SKM-1 (cell line): ENCODE data around the gene RNF114.

Source experiments
- DNase-seq: peaks from one replicate; lab custom pipeline; 2025; ENCODE audit not compliant: unreplicated experiment; lab: John Stamatoyannopoulos, UW

RNF114 gene

DNA sequence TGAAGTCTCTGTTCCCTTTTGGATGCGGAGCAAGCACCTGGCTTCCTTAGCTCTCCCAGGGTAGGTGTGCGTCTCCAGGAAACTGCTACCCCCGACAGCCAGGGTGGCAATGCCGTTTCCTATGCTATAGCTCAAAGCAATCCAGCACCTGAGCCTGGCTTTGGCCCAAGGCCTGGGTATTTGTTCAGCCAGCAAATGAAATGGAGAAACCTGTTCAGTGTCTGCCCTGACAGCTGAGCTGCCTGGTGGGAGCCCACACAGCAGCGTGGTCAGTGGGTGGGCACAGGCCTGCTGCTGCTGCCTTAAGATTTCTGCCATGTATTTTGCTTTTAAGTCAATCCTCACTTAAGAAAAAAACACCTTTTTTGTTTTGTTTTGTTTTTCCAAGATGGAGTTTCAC, 34.6 kb upstream of the RNF114 start:
- DNase-seq = no peak

GRCh38 chr20:49904440-49905214, 31.6 kb upstream of the RNF114 start:
- DNase-seq = no peak

GRCh38 chr20:49905415-49906091, 30.6 kb upstream of the RNF114 start:
- no peak for DNase-seq

DNA sequence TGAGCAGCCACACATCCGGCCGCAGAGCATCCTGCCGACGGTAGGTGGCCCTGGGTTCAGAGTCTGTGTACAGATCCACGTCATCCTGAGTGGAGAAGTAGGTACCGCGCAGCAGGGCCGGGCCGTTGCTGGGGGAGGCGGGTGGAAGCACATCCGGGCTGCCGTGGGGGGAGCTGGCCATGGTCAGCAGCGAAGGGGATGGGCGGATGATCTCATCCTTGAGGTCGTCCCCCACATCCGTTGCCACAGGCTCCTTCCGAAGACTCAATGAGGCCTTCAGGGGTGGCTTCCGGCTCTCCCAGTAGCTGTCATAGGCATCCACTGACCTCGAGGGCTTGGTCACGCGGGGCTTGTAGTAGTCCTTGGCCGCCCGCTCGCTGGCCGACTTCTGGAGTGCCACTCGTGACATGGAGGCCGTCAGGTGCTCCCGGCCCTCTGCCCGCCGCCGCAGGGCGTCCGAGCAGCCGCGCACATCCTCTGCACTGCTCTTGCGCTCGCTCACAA, 30.0 kb upstream of the RNF114 start:
- no peak for DNase-seq

DNA sequence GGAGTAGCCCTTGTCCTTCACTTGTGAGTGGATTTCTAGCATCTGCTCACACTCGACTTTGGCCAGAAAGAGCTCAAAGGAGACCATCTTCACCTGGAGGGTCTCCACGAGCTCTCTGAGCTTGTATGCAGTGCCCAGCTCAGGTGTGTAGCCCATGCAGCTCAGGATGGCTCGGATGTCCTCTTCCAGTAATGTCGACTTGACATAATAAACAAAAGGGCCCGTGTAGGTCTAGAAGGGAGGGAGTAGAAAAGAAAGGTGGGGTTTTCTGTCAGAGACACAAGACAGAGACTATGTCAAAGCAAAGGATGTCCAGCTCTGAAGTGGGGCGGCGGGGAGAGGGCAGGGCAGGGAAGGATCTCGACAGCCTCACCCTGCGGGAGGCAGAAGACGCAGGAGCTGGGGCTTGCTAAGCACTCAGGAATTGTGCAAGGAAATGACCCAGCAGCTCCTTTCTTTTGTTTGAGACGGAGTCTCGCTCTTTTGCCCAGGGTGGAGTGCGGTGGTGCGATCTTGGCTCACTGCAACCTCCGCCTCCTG, 29.5 kb upstream of the RNF114 start:
- no peak for DNase-seq

GRCh38 chr20:49907405-49908257, 28.6 kb upstream of the RNF114 start:
- no peak for DNase-seq

DNA sequence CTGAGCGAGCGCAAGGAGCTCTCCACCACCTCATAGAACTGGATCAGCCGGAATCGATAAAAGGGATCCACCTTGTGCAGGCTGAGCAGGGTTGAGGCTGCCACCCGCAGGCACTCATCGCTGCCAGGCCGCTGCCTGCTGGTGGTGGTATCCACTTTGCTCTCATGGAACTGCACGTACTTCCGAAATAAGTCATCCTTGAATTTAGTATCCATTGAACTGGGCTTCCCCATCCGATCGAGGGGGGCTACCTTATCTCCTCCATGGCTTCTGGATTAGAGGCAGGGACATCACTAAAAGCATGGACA, 28.0 kb upstream of the RNF114 start:
- DNase-seq = no peak

DNA sequence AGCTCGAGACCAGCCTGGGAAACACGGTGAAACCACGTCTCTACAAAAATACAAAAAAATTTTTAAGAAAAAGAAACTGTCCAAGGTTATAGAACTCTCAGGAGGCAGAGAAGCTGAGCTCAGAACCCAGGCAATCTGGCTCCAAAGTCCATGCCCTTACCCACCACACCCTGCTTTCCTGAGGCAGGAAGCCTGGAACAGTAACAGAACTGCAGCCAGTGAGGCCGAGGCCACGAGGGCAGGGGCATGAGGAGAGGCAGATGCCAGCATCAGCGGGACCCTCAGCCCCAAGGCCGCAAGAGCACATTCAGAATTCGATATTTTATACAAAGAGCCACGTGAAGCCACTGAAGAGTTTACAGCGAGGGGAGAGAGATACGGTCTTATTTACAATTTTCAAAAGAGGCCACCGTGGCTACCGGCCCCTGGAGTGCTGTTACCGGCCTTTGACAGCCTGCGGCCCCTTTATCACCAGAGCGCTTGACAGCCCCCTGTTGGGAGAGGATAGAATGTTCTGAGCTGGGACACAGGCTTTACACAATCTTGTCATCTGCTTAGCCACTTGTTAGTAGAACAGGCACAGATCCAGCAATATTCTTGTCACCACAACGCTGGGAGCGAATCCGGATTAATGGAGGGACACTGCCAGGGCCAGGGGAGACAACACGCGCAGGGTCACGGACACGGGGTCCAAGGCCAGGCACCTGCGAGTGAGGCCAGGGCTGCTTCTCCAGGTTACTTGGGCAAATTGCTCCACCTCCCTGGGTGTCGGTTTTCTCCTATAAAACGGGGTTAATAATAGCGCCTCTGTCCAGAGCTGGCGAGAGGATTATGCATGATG, 26.5 kb upstream of the RNF114 start:
- DNase-seq = no peak

GRCh38 chr20:49910340-49910706, 25.9 kb upstream of the RNF114 start:
- DNase-seq = no peak

- no peak for DNase-seq
Observed at GRCh38 chr20:49913399-49914047, 22.7 kb upstream of the RNF114 start.

DNA sequence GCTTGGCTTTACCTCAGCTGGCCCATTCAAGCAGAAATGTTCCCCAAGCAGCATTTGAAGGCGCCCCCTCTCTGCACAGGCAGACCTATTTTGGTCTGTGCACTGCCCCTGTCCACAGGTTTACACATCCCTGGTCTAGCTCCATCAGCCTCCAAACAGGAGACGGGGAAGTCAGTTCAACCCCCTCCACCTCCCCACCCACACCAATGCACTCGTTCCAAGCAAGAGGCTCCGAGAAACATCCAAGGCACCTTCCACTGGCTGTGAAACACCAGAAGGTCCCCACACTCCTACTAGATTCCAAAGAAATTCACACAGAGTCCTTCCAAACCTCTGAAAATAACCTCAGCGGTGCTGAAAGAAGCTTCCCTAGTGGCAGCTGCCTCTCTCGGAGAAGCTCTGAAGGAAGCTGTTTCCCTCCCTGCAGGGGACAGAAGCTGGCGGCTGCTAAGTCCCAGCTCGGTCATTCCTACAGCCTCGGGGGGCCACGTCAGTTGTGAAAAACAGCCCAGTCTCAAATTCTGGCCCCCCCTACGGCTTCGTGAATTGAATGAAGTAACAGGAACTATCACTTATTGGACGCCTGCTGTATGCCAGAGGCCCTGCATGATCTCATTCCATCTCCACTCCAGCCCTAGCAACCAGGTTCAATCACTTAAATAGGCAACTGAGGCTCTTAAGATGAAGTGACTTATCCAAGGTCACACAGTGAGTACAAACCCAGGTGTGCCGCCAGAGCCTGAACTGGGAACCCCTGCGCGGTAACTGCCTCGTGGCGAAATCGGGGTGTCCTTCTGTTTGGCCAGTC, 21.7 kb upstream of the RNF114 start:
- no peak for DNase-seq

- DNase-seq = no peak
Observed at GRCh38 chr20:49915118-49915379, 21.1 kb upstream of the RNF114 start.

GRCh38 chr20:49915380-49916145, 20.6 kb upstream of the RNF114 start, which contains the start of gene SPATA2:
SPATA2 (minus strand) TSS chr20:49915529; CDS start chr20:49908490, 7,039 bp downstream.
- DNase-seq = peak; percentile 73

GRCh38 chr20:49916146-49917002, 19.8 kb upstream of the RNF114 start:
- DNase-seq = no peak

DNA sequence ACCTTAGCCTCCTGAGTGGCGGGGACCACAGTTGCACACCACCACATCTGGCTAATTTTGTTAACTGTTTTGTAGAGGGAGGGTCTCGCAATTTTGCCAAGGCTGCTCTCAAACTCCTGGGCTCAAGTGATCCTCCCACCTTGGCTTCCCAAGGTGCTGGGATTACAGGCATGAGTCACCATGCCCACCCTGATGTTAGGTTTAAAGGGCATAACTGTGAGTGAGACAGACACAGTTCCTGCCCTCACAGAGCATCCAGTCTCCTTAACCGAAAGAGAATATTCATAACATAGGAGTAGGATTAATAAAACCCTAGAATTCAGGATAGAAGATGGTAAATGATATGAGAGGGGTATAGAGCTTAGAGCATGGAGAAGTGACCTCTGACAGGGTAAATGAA, 17.8 kb upstream of the RNF114 start:
- DNase-seq = no peak

DNA sequence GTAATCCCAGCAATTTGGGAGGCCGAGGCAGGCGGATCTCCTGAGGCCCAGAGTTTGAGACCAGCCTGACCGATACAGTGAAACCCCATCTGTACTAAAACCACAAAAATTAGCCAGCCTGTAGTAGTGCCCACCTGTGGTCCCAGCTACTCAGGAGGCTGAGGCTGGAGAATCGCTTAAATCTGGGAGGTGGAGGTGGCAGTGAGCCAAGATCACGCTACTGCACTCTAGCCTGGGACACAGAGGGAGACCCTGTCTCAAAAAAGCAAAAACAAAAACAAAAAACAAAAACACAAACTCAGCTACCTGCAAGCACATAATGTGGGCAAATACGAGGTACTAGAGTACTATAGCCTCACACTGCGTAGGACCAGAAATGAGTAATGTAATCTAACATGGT, 17.2 kb upstream of the RNF114 start:
- DNase-seq = no peak

DNA sequence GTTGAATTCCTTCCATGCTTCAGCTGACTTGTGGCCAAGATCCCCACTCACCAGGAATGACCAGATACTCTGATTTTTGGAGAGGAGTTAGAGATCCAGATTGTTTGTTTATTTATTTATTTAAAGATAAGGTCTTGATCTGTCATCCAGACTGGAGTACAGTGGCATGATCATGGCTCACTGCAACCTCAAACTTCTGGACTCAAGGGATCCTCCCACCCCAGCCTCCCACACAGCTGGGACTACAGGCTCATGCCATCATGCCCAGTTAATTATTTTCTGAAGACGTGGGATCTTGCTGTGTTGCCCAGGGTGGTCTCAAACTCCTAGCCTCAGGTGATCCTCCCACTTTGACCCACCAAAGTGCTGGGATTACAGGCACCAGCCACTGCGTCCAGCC, 16.7 kb upstream of the RNF114 start:
- no peak for DNase-seq

DNA sequence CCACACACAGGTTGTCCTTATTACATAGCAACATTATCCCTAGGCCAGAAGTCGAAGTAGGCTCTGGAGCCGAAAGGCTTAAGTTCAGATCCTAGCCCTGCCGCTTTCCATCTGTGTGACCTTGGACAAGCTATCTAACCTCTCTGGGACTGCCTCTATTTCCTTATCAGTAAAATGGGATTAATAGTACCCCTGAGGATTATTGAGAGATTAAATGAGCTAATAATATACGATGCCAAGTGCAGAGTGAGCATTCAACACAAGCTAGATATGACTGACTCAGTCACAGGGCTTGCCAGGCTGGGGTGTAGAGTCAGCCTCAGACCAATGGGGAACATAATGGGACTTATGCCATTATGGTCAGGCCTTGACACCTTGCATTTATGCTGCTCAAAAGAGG, 11.9 kb upstream of the RNF114 start:
- no peak for DNase-seq
